Measurements from ENCODE around the gene PWWP2B.

Gene PWWP2B

GRCh38 chr10:132397036-132397541 is at the start of gene PWWP2B:
Gene PWWP2B (plus strand): TSS chr10:132397200. CDS start chr10:132397227, 27 bp downstream.
- DNase-seq (ENCODE audit: low spot score) = peak; percentile 84

GRCh38 chr10:132347211-132347930 is 49.6 kb upstream of the PWWP2B start:
- no peak for DNase-seq (ENCODE audit: low spot score)

- no peak for DNase-seq (ENCODE audit: low spot score)
Measured at GRCh38 chr10:132347931-132348267, 49.1 kb upstream of the PWWP2B start.

- no peak for DNase-seq (ENCODE audit: low spot score)
Measured at GRCh38 chr10:132349766-132350165, 47.2 kb upstream of the PWWP2B start.

GRCh38 chr10:132350391-132350790 is 46.6 kb upstream of the PWWP2B start:
- no peak for DNase-seq (ENCODE audit: low spot score)

GRCh38 chr10:132350946-132351345 is 46.1 kb upstream of the PWWP2B start:
- no peak for DNase-seq (ENCODE audit: low spot score)

GRCh38 chr10:132351611-132352010 is 45.4 kb upstream of the PWWP2B start:
- no peak for DNase-seq (ENCODE audit: low spot score)

GRCh38 chr10:132352462-132353308 is 44.3 kb upstream of the PWWP2B start:
- peak; percentile 89 for DNase-seq (ENCODE audit: low spot score)

GRCh38 chr10:132353456-132354355 is 43.3 kb upstream of the PWWP2B start:
- no peak for DNase-seq (ENCODE audit: low spot score)

- no peak for DNase-seq (ENCODE audit: low spot score)
Measured at GRCh38 chr10:132354356-132355094, 42.5 kb upstream of the PWWP2B start.

GRCh38 chr10:132355297-132355696 is 41.7 kb upstream of the PWWP2B start:
- no peak for DNase-seq (ENCODE audit: low spot score)

GRCh38 chr10:132355754-132356153 is 41.2 kb upstream of the PWWP2B start:
- DNase-seq (ENCODE audit: low spot score) = no peak

GRCh38 chr10:132356621-132357195 is 40.3 kb upstream of the PWWP2B start:
- no peak for DNase-seq (ENCODE audit: low spot score)

- DNase-seq (ENCODE audit: low spot score) = no peak
Measured at GRCh38 chr10:132357286-132358058, 39.5 kb upstream of the PWWP2B start.

- DNase-seq (ENCODE audit: low spot score) = no peak
Measured at GRCh38 chr10:132359305-132360040, 37.5 kb upstream of the PWWP2B start.

GRCh38 chr10:132360766-132361447 is 36.1 kb upstream of the PWWP2B start:
- DNase-seq (ENCODE audit: low spot score) = peak; percentile 52

GRCh38 chr10:132361581-132362101 is 35.4 kb upstream of the PWWP2B start:
- DNase-seq (ENCODE audit: low spot score) = no peak

GRCh38 chr10:132362151-132362611 is 34.8 kb upstream of the PWWP2B start:
- no peak for DNase-seq (ENCODE audit: low spot score)

- no peak for DNase-seq (ENCODE audit: low spot score)
Measured at GRCh38 chr10:132363376-132363775, 33.6 kb upstream of the PWWP2B start.
